Peyer's patch (tissue), 4 donors: ENCODE measurements around the gene SCAF1.

Experiments
- POLR2A ChIP-seq, 2 donors: fragments of 450-650 bp; IDR thresholded peaks; one replicate each; pipeline ENCODE4 v1.5.1; 2017; ENCODE audit warnings: antibody characterized with exemption in 2 of 2, mild to moderate bottlenecking in 2 of 2, moderate library complexity in 2 of 2
- TF ChIP-seq, protein P1 (sequence below), 6 experiments: fragments of 450-650 bp in 4 of 6; fragments of 200-600 bp in 2 of 6; sonication (generic) in 1 of 6; IDR thresholded peaks; one replicate each; pipeline ENCODE4 v1.5.1; 2017 to 2019; ENCODE audit warnings: antibody characterized with exemption in 6 of 6, mild to moderate bottlenecking in 3 of 6, moderate library complexity in 1 of 6

DNA sequence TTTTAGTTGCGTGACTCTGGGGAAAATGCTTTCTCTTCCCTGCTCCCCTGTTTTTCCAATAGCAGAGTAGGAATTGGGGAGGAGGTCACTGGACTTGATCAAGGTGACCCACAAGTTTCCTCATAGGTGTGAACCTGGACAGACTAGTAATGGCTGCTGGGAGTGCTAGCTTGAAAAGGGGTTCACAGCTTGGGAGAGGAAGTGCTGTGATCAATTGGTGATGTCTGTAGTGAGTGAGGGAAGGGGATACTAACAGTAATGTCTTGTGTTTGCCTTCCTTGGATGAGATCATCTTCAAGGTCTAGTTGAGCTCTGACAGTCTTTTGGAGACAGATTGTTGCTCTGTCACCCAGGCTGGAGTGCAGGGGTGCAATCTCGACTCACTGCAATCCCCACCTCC, 25.5 kb downstream of the SCAF1 start:
- no peak for TF ChIP-seq POLR2A (IDR thresholded peaks at IDR 0.05)
- TF ChIP-seq, protein P1, sequence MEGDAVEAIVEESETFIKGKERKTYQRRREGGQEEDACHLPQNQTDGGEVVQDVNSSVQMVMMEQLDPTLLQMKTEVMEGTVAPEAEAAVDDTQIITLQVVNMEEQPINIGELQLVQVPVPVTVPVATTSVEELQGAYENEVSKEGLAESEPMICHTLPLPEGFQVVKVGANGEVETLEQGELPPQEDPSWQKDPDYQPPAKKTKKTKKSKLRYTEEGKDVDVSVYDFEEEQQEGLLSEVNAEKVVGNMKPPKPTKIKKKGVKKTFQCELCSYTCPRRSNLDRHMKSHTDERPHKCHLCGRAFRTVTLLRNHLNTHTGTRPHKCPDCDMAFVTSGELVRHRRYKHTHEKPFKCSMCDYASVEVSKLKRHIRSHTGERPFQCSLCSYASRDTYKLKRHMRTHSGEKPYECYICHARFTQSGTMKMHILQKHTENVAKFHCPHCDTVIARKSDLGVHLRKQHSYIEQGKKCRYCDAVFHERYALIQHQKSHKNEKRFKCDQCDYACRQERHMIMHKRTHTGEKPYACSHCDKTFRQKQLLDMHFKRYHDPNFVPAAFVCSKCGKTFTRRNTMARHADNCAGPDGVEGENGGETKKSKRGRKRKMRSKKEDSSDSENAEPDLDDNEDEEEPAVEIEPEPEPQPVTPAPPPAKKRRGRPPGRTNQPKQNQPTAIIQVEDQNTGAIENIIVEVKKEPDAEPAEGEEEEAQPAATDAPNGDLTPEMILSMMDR (IDR thresholded peaks at IDR 0.05) = no peak
